ENCODE results near the gene SYNE1. TPM values are rescaled to one million over a fixed set of nuclear protein-coding genes. Genes with fewer than 3 reads are reported as not detected.

Gene SYNE1
- total and polyA plus RNA-seq, 8 donors = 24.4 to 56.2 (median 49.2) TPM

DNA sequence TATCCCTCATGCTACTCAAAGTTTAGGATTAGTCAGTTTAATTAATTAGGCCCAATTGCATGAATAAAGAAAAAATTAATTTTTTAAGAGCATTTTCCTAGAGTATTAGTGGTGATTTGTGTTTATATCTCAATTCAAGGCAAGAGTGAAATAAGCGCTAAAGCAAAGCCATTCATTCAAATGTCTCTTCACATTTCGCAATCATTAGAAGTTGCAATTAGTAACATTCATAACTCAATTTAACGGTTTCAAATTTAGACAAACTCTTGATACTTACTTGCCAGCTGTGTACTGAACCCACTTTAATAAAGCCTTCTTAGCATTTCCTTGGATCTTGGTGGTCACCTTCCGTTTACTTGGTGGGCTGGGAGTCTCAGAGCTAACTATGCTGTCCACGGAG lies 127.2 kb downstream of the SYNE1 start:
- no peak for DNase-seq
- ATAC-seq = no peak
- TF ChIP-seq, protein P1, sequence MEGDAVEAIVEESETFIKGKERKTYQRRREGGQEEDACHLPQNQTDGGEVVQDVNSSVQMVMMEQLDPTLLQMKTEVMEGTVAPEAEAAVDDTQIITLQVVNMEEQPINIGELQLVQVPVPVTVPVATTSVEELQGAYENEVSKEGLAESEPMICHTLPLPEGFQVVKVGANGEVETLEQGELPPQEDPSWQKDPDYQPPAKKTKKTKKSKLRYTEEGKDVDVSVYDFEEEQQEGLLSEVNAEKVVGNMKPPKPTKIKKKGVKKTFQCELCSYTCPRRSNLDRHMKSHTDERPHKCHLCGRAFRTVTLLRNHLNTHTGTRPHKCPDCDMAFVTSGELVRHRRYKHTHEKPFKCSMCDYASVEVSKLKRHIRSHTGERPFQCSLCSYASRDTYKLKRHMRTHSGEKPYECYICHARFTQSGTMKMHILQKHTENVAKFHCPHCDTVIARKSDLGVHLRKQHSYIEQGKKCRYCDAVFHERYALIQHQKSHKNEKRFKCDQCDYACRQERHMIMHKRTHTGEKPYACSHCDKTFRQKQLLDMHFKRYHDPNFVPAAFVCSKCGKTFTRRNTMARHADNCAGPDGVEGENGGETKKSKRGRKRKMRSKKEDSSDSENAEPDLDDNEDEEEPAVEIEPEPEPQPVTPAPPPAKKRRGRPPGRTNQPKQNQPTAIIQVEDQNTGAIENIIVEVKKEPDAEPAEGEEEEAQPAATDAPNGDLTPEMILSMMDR (IDR thresholded peaks at IDR 0.05) = no peak
- Histone ChIP-seq H3K9me3 (no peaks in the 10 kb centered on the region), H3K4me3 (no peak overlapping the region), H3K36me3 (no peaks in the 10 kb centered on the region), H3K27me3 (no peaks in the 10 kb centered on the region), H3K27ac (no peak overlapping the region), H3K4me1 (no peaks in the 10 kb centered on the region)
- 82 to 84% methylated on average over 5 of the region's 5 CpGs for WGBS, 2 donors
- FAIRE-seq = no peak
- intact Hi-C loops (cut with DNase I) = no loop called here

DNA sequence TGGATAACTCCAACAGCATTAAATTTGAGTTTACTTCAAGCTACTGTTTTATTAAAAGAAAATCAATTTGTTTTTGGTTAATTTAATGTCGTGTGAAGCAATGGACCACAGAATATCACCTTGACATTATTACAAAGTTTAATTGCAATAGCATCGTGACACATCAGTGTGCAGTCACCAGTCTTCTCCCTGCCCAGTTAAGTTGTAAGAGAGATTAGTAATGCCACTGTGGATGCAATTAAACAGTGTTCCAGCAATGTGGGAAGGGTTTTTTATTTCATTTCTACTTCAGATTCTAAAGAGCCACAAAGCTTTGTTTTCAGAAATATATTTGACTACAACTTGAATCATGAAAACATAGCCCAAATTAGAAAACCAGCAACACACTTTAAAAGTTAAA lies 128.7 kb downstream of the SYNE1 start:
- no peaks in the 10 kb centered on the region for H3K4me1 ChIP-seq
- WGBS, 2 donors = 54 to 62% methylated on average over 2 of the region's 2 CpGs
- TF ChIP-seq, protein P1 (IDR thresholded peaks at IDR 0.05) = no peak
- H3K9me3 ChIP-seq = no peaks in the 10 kb centered on the region
- no peaks in the 10 kb centered on the region for H3K36me3 ChIP-seq
- FAIRE-seq (no peak), DNase-seq (no peak), ATAC-seq (no peak)
- no peak overlapping the region for H3K27ac ChIP-seq
- no peak overlapping the region for H3K4me3 ChIP-seq
- intact Hi-C loops (cut with DNase I) = no loop called here
- H3K27me3 ChIP-seq = no peaks in the 10 kb centered on the region

DNA sequence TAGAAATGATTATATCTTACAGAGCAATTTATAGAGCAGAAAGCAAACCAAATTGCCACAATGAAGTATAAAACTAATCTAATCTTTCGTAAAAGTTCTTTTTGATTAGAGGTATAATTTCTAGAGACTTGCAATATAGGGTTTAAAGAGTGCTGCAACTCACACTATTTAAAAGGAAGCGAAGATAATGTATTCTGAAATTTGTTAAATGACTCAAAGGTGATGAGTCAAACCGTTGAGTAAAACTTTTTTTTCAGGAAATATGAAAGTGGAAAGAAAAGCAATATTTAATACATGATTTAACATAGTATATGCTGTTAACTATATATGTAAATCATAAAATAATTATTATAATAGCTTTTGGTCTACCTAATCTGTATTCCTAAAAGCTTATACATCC lies 133.6 kb downstream of the SYNE1 start:
- no peaks in the 10 kb centered on the region for H3K9me3 ChIP-seq
- intact Hi-C loops (cut with DNase I) = no loop called here
- no peaks in the 10 kb centered on the region for H3K4me1 ChIP-seq
- no peak overlapping the region for H3K4me3 ChIP-seq
- TF ChIP-seq, protein P1 (IDR thresholded peaks at IDR 0.05) = no peak
- no peak for DNase-seq
- no peak overlapping the region for H3K27ac ChIP-seq
- 62 to 71% methylated on average over 3 of the region's 3 CpGs for WGBS, 2 donors
- no peak for FAIRE-seq
- ATAC-seq = no peak
- H3K27me3 ChIP-seq = no peaks in the 10 kb centered on the region
- H3K36me3 ChIP-seq = no peaks in the 10 kb centered on the region

DNA sequence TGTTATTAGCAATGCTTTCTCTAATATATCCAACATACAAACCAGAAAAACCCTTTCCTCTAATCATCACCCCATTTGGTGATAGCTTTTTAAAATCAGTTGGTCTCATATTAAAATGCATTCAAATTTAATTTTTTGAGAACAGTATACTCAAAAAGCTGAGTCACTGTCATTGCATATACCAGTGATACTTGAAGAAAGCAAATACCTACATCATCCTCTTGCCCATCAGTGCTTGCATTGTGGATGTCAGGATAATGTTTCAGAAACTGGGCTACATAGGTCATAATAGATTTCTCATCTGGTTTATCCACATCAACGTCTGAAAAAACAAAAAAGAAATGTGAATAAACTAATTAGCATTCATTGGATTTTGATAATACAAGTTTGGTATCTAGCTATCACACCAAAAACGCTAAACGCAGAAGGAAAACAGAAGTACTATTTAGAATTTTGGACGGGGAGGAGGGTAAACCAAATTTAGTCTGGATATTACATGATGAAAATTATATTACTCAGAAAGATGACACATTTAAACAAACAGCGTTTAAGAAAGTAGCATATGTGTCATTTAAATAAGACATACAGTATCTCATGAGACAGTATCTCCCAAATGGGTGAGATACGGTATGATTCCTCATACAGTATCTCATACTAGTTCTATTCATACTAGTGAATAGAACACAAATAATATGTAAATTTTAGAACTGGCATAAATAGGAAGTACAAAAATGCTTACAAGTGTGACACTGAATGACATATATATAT lies 134.6 kb downstream of the SYNE1 start:
- no peak for ATAC-seq

DNA sequence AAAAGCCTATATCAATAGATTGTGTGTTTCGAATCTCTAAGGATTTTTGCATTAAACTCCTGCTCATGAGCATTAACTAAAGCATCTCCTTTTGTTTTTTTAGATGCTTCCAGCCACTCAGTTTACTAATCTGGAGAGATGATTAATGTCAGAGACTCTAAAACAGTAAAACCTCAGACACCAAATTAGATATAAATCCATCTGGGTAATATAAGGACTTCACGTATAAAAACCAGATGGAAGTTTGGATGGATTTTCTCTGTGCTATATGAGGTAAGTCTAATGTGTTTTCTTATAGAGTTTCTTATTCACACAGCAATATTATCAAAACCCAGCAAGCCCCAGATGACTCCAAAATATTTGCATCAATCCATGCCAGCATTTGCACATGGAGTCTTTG lies 137.2 kb downstream of the SYNE1 start:
- no peak overlapping the region for H3K27ac ChIP-seq
- ATAC-seq = no peak
- H3K4me3 ChIP-seq = no peak overlapping the region
- intact Hi-C loops (cut with DNase I) = no loop called here
- no peaks in the 10 kb centered on the region for H3K36me3 ChIP-seq
- H3K27me3 ChIP-seq = no peaks in the 10 kb centered on the region
- FAIRE-seq = no peak
- no peak for DNase-seq
- H3K9me3 ChIP-seq = no peaks in the 10 kb centered on the region
- 79 to 93% methylated on average over 2 of the region's 2 CpGs for WGBS, 2 donors
- no peaks in the 10 kb centered on the region for H3K4me1 ChIP-seq
- TF ChIP-seq, protein P1 (IDR thresholded peaks at IDR 0.05) = no peak

More for the DNA sequence above, 134.6 kb downstream of the SYNE1 start:
- Histone ChIP-seq H3K4me3 (no peak overlapping the region), H3K4me1 (no peaks in the 10 kb centered on the region), H3K27ac (no peak overlapping the region), H3K36me3 (no peaks in the 10 kb centered on the region), H3K27me3 (no peaks in the 10 kb centered on the region), H3K9me3 (no peaks in the 10 kb centered on the region)
- DNase-seq = no peak
- 63 to 74% methylated on average over 6 of the region's 6 CpGs for WGBS, 2 donors
- intact Hi-C loops (cut with DNase I) = no loop called here
- TF ChIP-seq, protein P1 (IDR thresholded peaks at IDR 0.05) = no peak
- FAIRE-seq = no peak
